ENCODE data around the gene UQCRC1.
A peak's percentile ranks its signal among the peaks of the same experiment; 100 is the strongest.
"Not testable (repeated sequence)": the region's sequence is repeated elsewhere in the genome, so short reads cannot be mapped to it uniquely, and the experiment has no call there.

The UQCRC1 gene

GRCh38 chr3:48560648-48561018 lies 48.8 kb downstream of the UQCRC1 start:
- DNase-seq (ENCODE audit: insufficient read length, low spot score) (no peak), FAIRE-seq (no peak)

DNA sequence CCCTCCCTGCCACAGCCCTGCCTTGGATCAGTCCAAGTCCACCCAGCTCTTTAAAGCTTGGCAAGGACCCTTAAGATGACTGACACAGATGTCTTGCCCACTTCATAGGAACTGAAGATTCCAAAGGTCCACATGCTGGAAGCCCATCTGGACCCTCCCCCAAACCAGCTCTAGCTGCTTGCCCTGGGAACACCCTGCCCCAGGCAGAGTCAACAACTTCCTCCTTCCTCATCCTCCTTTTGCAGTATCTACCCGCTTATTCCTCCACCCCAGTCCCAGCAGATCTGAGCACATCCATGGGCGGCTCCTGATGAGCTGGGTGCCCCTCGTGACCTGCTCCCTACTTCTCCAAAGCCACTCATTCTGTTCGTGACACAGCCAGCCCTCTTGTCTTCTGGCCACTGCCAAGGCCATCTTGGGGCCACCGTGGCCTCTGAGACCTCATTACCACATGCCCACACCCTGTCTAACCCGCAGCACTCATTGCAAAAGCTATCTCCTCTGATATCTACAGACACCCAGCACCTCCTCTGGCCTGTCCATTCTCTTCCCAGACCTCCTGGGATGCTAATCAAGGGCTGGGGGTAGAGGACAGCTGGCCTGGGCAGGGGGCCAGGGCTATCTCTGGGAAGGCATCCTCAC lies 50.8 kb downstream of the UQCRC1 start:
- no peak for DNase-seq (ENCODE audit: insufficient read length, low spot score)
- FAIRE-seq = no peak

DNA sequence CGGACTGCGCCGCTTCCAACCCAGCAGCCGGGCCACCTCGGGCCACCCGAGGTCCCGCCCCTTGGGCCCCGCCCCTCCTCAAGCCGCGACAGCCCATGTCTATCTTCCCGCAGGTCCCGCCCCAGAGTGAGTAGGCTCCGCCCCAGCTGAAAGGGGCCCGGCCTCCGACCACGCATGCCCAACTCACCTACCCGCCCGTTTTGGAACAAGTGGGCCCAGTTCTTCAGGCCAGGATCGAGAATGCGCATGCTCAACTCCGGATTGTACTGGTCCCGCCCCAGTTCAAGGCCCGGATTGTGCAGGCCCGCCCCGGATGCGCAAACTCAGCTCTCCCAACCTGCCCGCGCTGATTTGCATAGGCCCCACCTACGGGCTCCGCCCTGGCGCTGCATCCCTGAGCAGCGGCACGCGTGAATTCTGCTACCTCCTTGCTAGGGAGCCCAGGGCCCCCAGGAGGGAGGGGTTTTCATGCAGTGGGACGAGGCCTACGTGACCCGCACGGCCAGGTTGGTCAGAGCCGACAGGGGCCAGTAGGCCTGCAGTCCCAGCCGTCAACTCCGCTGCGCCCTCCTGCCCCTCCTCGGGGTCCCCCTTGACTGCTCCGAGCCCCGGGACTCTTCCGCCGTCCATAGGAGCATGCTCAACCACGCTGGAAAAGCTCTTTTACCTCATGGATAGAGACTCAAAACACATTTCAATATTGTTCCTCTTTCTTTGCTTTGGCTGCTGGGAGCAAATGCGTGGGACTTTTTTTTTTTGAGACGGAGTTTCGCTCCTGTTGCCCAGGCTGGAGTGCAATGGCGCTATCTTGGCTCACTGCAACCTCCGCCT lies 52.4 kb downstream of the UQCRC1 start, which contains the start of gene PFKFB4:
TSS of gene PFKFB4 (minus strand) at position 8 of the 831 bp plus-strand sequence. CDS start 26 bp downstream, outside the sequence.
- DNase-seq (ENCODE audit: insufficient read length, low spot score) (peak; percentile 82), FAIRE-seq (peak; percentile 99)

DNA sequence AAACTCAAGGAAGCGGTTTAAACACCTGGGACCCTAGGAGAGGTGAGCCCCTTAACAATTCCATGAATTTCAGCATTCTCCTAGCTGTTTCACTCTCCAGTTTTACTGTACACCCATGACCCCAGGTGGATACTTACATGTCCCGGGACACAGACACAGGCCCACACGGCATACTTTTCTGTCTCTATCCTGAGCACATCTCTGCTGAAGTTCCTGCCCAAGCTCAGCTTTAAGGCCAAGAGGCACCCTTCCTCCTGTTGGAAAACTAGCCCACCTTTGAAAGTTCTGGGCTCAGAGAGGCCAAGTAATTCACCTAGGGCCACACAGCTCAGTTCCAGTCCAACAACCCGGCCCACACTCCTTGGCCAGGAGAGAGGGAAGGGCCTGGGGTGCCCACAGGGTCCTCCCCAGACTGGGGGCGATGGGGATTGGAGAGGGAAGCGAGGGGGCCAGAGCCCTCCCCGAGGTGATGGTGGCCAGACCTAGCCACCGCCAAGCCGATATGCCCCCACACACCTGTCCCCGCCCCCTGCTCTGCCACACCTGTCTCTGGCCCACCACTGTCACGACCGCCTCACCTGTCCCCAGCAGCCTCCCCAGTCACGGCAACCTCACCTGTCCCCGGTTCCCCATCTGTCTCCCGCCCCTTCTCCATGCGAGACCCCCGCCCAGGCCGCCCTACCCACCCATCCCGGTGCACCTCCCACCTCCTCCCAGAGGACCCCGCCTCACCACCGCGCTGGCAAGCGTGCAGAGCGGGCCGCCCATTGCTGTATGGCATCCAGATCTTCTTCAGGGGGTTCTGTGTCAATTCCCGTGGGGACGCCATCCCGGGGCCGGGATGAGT lies 53.3 kb downstream of the UQCRC1 start:
- no peak for DNase-seq (ENCODE audit: insufficient read length, low spot score)
- no peak for FAIRE-seq

GRCh38 chr3:48555231-48555948 lies 54.1 kb downstream of the UQCRC1 start:
- FAIRE-seq (no peak), DNase-seq (ENCODE audit: insufficient read length, low spot score) (no peak)

DNA sequence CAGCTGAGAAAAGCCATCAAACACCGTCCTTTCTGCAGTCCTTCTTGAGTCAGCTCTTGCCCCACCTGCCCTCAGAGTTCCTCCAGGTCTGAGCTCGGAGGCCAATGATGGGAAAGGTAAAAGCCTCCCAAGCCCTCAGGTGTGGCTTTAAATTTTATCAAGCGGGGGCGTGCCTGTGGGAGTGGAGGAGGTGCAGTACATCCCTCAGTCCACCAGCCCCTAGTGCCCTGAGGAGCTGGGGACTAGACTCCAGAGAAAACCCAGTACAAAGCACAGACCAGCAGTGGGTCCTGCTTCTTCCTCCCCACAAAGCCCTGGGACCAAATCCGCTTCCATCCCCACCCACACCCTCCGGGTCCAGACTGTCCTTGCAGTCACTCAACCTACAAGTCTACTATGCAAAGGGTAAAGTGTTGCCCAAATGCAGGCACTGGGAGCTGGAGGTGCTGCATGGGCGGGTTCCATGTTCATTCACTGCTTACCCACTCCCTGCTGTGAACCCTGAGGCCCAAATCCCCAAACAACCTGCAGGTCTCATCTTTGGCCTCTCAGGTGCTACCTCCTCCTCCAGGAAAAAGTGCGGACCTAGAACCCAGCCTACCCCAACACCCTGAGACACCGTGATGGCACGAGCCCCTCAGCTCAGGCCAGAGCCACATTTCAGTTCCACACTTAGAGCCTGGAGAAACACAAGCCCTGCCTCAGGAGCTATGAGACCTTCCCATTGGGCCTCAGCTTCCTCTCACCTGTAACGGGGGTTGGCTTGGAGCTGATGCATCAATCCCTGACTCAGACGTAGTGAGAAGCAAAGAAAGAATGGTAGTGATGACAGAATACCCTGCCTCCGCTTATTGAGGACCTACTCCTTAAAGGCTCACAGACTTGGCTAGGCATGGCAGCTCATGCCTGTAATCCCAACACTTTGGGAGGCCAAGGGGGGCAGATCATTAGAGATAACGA lies 55.3 kb downstream of the UQCRC1 start:
- DNase-seq (ENCODE audit: insufficient read length, low spot score) = no peak
- FAIRE-seq = no peak

DNA sequence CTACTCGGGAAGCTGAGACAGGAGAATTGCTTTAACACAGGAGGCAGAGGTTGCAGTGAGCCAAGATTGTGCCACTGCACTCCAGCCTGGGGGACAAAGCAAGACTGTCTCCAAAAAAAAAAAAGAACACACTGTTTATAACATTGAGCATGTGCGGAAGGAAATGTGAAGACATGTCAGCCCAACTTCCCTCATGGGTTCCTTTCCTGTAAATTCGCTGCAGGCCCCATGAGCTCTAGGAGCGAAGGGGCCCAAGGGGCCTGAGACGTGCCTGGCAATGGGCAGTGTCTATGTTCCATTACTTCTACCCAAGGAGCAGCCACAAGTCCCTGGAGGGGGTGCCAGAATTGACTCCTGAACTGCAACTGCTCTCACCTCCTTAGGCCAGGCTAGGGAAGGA lies 56.1 kb downstream of the UQCRC1 start:
- FAIRE-seq (no peak), DNase-seq (ENCODE audit: insufficient read length, low spot score) (no peak)

DNA sequence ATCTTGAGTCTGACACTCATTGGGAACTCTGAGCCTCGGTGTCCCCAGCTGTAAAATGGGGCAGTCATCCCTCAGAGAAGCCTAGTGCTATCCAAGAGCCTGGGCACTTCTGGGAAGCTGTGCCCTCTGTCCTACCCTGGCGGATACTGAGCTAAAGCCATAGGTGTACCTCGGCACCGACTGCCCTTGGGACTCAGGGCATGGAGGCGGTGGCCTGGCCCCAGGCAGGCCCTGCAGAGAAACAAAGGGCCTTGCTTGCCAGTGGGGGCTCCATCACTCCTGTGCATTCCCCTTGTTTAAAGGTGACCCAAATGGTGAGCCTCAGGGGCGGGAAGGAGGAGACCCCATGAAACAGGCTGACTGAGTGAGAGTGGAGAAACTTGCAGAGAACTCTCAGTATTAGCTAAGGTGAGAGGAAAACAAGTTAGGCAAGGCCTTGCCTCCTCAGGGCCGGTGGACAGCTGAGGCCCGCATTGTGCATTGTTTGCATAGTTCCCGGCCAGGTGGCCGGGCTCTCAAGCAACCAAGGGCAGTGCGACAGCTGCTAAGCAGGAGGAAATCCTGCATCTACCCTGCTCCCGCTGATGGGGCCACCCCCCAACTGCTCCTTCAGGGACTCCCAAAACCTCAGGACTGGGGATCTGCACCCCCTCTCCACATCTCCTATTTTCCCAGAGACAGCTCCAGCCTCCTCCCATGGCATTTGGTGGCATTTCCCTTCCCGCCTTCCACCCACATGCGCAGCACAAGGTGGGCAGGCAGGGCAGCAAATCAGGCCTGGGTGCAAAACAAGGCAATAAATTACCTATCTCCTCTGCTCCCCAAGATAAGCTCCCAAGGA lies 57.1 kb downstream of the UQCRC1 start:
- DNase-seq (ENCODE audit: insufficient read length, low spot score) = no peak
- no peak for FAIRE-seq

GRCh38 chr3:48551651-48552050 lies 57.8 kb downstream of the UQCRC1 start:
- FAIRE-seq; DNase-seq (ENCODE audit: insufficient read length, low spot score): not testable (repeated sequence)
